Calu3 (cell line): ENCODE data around the gene GNB1. TPM values are rescaled to one million over a fixed set of nuclear protein-coding genes. Genes with fewer than 3 reads are reported as not detected.

Experiments used
- BruUV-seq: library from RNA; stranded (reverse); fragments of 400-500 nt; replicated peaks from 2 replicates; lab custom pipeline; 2021; lab: Mats Ljungman, UMichigan
- CTCF ChIA-PET: fragments of 300-600 bp; sonication (Branson Sonifier 250); formaldehyde crosslinking; loops from one replicate; lab custom pipeline; 2022; ENCODE audit warnings: antibody characterized with exemption; lab: Charles Lee
- DNase-seq: peaks from one replicate; pipeline ENCODE4 v3.0.0; 2022
- H3K27ac Mint-ChIP-seq: one replicate; pipeline ENCODE4 v1.8.0; 2022; ENCODE audit warnings: mixed read lengths; ENCODE audit not compliant: unreplicated experiment
- H3K27me3 Mint-ChIP-seq: one replicate; pipeline ENCODE4 v1.8.0; 2022; ENCODE audit warnings: mixed read lengths; ENCODE audit not compliant: unreplicated experiment
- H3K36me3 Mint-ChIP-seq: one replicate; pipeline ENCODE4 v1.8.0; 2022; ENCODE audit warnings: mild to moderate bottlenecking, moderate library complexity, mixed read lengths; ENCODE audit not compliant: insufficient read depth, unreplicated experiment
- H3K4me1 Mint-ChIP-seq: one replicate; pipeline ENCODE4 v1.8.0; 2022; ENCODE audit warnings: mild to moderate bottlenecking, low read depth, mixed read lengths; ENCODE audit not compliant: unreplicated experiment
- H3K4me3 Mint-ChIP-seq: one replicate; pipeline ENCODE4 v1.8.0; 2022; ENCODE audit warnings: mild to moderate bottlenecking, low read depth, moderate library complexity, mixed read lengths; ENCODE audit not compliant: unreplicated experiment
- H3K9me3 Mint-ChIP-seq: one replicate; pipeline ENCODE4 v1.8.0; 2022; ENCODE audit warnings: low read depth, mixed read lengths; ENCODE audit not compliant: unreplicated experiment
- intact Hi-C: fragments of 100-400 bp; cut with micrococcal nuclease; formaldehyde crosslinking; loops from one replicate; pipeline ENCODE4 v1.10.0; 2022; ENCODE audit not compliant: unreplicated experiment
- total RNA-seq: library from RNA; stranded (reverse); gene quantifications from 2 replicates; pipeline ENCODE4 v1.2.3, GENCODE V29; 2022
- TF ChIP-seq, protein P1 (sequence below): fragments of 200-600 bp; IDR thresholded peaks from one replicate; pipeline ENCODE4 v1.8.0; 2022; ENCODE audit warnings: antibody characterized with exemption; ENCODE audit not compliant: unreplicated experiment

GNB1 gene
- total RNA-seq, 1 experiment from 2014 or later = 252 TPM

DNA sequence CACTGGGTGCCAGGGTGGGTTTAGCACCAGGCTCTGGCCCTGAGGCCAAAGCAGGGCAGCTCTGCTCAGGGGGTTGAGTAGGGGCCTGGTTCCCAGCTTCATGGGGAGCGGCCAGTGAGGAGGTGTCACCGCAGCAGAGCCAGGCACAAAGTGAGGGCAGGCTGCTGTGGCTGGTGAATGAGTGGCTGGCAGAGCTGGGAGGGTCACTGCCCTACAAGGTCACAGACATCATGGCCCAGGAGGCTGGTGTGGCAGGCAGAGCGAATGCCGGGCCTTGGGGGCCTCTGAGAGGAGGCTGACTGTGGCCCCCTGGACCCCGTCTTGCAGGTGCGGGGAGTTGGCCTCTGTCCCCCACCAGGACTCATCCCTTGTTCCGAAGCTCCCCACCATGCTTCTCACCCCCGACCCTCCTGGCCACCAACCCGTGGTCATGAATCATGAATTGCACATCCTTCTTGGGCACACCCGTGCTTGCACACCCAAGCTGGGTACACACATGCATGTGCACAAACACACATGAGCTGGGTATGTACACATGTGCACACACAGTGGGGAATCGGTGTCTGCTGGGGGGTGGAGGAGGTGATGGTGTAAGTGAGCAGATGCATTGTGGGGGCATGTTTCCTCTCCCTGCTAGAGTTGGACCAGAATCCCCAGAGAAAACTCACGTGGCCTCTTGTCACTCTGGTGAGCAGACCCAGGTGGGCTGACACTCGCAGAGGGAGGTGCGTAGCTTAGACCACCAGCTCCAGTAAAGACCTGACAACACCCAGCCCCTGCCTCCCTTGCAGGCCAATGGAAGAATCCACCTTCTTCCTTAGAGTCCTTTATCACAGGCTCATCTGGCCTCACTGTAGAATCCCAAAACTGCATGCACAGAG lies 4.8 kb upstream of the GNB1 start:
- Mint-ChIP-seq H3K36me3 (peaks cover 29% of the 10 kb centered on the region), H3K4me3 (no peak overlapping the region), H3K4me1 (peaks cover 18% of the 10 kb centered on the region), H3K9me3 (no peaks in the 10 kb centered on the region), H3K27me3 (no peaks in the 10 kb centered on the region), H3K27ac (no peak overlapping the region)
- intact Hi-C loops = no loop called here
- BruUV-seq = no TSS peak
- CTCF ChIA-PET = interaction anchor here (0.7 kb wide), 1 partner anchor 120 kb away, joined by 4 read pairs; no protein-coding TSS in a partner anchor
- TF ChIP-seq, protein P1, sequence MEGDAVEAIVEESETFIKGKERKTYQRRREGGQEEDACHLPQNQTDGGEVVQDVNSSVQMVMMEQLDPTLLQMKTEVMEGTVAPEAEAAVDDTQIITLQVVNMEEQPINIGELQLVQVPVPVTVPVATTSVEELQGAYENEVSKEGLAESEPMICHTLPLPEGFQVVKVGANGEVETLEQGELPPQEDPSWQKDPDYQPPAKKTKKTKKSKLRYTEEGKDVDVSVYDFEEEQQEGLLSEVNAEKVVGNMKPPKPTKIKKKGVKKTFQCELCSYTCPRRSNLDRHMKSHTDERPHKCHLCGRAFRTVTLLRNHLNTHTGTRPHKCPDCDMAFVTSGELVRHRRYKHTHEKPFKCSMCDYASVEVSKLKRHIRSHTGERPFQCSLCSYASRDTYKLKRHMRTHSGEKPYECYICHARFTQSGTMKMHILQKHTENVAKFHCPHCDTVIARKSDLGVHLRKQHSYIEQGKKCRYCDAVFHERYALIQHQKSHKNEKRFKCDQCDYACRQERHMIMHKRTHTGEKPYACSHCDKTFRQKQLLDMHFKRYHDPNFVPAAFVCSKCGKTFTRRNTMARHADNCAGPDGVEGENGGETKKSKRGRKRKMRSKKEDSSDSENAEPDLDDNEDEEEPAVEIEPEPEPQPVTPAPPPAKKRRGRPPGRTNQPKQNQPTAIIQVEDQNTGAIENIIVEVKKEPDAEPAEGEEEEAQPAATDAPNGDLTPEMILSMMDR = no peak
- no peak for DNase-seq

- H3K36me3 Mint-ChIP-seq = peaks cover 30% of the 10 kb centered on the region
- no peak for DNase-seq
- H3K27me3 Mint-ChIP-seq = no peaks in the 10 kb centered on the region
- TF ChIP-seq, protein P1 = no peak
- H3K4me1 Mint-ChIP-seq = peaks cover 18% of the 10 kb centered on the region
- no peaks in the 10 kb centered on the region for H3K9me3 Mint-ChIP-seq
- CTCF ChIA-PET = no interaction called here
- no peak overlapping the region for H3K4me3 Mint-ChIP-seq
- no TSS peak for BruUV-seq
- intact Hi-C loops = no loop called here
- no peak overlapping the region for H3K27ac Mint-ChIP-seq
Measured at GRCh38 chr1:1895060-1895418, 4.2 kb upstream of the GNB1 start.

- BruUV-seq = no TSS peak
- Mint-ChIP-seq H3K4me1 (peaks cover 18% of the 10 kb centered on the region), H3K27me3 (no peaks in the 10 kb centered on the region), H3K36me3 (peaks cover 32% of the 10 kb centered on the region), H3K27ac (no peak overlapping the region), H3K4me3 (no peak overlapping the region), H3K9me3 (no peaks in the 10 kb centered on the region)
- CTCF ChIA-PET = no interaction called here
- DNase-seq = no peak
- intact Hi-C loops = no loop called here
- TF ChIP-seq, protein P1 = no peak
Measured at GRCh38 chr1:1894354-1895059, 3.6 kb upstream of the GNB1 start.

GRCh38 chr1:1893997-1894353 lies 3.1 kb upstream of the GNB1 start:
- Mint-ChIP-seq H3K27ac (no peak overlapping the region), H3K27me3 (no peaks in the 10 kb centered on the region), H3K9me3 (no peaks in the 10 kb centered on the region), H3K36me3 (peaks cover 37% of the 10 kb centered on the region), H3K4me1 (peaks cover 18% of the 10 kb centered on the region), H3K4me3 (no peak overlapping the region)
- BruUV-seq = no TSS peak
- CTCF ChIA-PET = no interaction called here
- TF ChIP-seq, protein P1 = no peak
- no peak for DNase-seq
- intact Hi-C loops = no loop called here
